Subcutaneous adipose tissue (tissue), 4 donors: ENCODE data around the gene LARP4. TPM values are rescaled to one million over a fixed set of nuclear protein-coding genes. Genes with fewer than 3 reads are reported as not detected.

Experiments
- total RNA-seq, 4 donors: library from RNA; depleted of rRNA; stranded (reverse); fragments of >200 nt; gene quantifications; one replicate each; pipeline ENCODE4 v1.1.0, GENCODE V29; 2016
- TF ChIP-seq, protein P1 (sequence below): fragments of 450-650 bp; IDR thresholded peaks from one replicate; pipeline ENCODE4 v1.5.1; 2016; ENCODE audit warnings: low read depth, mild to moderate bottlenecking, control low read depth, antibody characterized with exemption, moderate library complexity

The LARP4 gene
- total RNA-seq, 4 donors from 2014 or later = 22.2 to 99.5 (median 35.9) TPM

DNA sequence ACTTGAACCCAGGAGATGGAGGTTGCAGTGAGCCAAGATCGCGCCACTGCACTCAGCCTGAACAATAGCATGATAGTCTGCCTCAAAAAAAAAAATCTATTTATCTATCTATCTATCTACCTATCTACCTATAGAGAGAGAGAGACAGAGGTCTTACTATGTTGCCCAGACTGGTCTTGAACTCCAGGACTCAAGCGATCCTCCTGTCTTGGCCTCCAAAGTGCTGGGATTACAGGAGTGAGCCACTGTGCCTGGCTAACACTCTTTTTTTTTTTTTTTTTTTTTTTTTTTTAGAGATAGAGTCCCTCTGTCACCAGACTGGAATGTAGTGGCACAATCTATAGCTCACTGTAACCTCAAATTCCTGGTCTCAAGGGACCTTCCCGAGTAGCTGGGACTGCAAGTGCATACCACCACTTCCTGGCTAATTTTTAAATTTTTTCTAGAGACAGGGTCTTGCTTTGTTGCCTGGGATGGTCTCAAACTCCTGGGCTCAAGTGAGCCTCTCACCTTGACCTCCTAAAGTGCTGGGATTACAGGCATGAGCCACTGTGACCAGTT is 6.1 kb upstream of the LARP4 start:
- TF ChIP-seq, protein P1, sequence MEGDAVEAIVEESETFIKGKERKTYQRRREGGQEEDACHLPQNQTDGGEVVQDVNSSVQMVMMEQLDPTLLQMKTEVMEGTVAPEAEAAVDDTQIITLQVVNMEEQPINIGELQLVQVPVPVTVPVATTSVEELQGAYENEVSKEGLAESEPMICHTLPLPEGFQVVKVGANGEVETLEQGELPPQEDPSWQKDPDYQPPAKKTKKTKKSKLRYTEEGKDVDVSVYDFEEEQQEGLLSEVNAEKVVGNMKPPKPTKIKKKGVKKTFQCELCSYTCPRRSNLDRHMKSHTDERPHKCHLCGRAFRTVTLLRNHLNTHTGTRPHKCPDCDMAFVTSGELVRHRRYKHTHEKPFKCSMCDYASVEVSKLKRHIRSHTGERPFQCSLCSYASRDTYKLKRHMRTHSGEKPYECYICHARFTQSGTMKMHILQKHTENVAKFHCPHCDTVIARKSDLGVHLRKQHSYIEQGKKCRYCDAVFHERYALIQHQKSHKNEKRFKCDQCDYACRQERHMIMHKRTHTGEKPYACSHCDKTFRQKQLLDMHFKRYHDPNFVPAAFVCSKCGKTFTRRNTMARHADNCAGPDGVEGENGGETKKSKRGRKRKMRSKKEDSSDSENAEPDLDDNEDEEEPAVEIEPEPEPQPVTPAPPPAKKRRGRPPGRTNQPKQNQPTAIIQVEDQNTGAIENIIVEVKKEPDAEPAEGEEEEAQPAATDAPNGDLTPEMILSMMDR = no peak

DNA sequence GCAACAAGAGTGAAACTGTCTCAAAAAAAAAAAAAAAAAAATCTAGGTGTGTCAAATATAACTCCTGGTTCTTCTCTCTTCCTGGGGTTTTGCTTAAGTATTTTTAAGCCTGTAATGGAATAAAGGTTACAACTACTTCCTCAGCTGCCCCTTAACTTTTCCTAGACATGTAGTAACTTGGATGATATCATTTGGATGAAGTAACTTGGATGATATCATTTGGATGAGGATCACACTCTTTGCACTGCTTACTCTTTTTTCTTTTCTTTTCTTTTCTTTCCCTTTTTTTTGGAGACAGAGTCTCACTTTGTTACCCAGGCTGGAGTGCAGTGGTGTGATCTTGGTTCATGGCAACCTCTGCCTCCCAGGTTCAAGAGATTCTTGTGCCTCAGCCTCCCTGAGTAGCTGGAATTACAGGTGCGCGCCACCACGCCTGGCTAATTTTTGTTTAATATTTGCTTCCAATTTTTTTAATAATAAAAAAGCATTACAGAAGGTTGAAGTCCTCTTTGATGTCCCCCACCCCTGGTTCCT is 3.5 kb upstream of the LARP4 start:
- TF ChIP-seq, protein P1 = no peak

DNA sequence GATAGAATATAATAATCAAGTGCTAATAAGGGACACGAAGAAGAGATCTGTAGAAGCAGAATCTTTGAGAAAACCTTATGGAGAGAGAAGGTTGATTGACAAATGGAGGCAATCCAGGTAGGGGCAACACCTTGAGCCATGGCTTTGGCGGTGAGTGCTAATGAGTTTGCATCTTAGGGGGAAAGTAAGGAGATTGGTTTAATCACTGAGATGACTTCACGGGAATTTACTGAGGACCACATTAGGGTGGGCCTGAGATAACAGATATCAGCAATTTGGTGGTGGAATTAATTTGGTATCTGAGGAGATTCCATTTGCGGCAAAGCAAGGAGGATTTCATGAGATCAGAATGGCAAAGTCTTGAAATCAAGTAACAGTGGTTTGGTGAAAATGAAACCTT is 1.8 kb upstream of the LARP4 start:
- TF ChIP-seq, protein P1 = no peak

DNA sequence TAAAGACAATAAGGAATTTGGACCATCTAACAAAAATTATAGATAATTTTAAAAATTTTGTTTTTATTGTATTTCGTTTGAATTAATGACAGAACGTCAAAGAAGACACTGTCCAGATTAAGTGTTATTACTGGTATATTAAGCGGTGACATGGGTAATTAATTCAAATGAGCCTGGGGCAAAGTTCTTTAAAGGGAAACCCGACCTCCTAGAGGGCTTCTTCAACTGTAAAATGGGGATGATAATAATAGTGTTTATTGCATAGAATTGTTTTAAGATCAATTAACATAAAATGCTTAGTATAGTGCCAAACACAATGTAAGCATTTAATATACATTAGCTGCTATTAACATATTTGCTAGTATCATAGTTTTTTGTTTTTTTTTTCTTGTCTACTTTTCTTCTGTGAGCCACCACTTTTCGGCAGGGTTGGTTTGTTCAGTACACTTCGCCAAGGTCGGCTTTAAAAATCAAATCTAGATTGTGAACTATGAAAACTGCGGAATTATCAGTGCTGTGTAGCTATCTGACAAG is 514 bp upstream of the LARP4 start:
- TF ChIP-seq, protein P1 = no peak

DNA sequence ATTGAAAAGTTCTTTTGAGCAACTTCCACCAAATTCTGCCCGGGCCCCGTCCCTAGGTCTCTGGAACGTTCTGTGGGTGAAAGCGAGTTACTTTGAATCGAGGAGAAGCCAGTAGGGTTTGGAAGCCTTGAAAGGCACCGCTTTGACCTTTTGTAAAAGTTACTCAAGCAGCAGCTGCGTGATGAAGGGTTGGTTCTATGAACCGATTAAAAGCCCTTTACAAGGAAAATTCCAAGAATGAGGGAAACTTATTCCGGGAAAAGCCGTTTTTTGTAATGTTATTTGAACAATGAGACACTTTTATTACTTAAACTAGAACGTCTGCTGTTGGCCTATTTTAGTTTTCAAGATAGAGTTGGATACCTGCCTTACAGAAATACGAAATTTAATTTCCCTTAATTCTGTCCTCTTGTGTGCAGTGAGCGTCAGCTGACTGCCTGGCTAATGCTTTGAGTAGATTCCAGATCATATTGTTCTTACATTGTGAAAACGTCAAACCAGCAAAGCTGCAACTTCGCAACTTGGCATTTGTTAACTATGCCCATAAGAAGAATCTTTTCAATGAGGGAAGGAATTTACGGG is 906 bp downstream of the LARP4 start:
- TF ChIP-seq, protein P1 = no peak

DNA sequence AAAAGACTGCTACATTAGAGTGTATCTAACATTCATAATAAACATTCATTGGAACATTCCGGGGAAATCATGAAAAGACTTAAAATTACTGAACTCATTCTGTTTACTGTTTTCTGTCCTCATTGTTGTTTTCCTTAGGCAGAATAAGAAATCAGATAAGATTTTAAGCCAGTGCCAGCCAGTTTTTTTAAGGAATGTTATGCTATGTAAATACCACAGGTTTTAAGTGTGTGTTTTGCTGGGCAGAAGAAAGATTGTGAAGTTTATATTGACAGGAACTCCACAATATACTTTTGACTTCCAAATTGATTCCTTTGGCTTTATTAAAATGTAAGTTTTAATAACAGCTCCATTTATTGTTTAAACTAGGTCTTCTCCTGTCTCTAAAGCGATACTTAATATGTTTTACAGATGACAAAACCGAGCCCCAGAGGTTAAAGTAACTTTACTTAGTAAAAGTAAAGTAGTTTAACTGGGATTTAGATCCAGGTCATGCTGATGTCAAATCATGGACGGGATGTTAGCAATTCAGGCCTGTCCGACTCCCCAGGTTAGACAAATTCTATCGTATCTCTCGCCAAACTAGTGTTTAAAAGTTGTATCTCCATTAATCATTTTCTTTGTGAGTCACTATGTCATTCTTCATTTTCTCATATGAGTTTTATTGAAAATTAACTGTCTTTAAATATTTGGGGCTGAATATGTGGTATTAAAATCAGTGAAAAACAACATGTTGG is 1.7 kb downstream of the LARP4 start:
- TF ChIP-seq, protein P1 = no peak

DNA sequence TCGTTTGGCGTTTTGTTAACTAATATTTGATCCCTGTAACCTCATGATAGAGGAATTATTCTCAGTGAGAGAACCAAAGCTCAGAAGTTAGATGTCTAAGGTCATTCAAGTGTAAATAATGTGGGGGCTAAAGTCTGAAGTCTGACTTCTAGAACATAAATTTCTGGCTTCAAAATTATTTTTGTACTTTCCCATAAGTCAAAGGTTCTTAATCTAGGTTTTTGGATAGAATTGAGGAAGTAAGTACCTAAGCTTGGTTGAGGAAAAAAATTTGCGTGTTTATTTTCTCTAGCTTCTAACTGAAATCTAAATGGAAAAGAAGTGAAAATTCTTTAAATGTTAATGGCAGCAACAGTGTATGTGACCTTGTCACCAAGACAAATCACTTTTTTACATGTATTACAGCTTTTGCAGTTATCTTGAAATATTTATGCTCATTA is 2.3 kb downstream of the LARP4 start:
- TF ChIP-seq, protein P1 = no peak
